GM12878 (cell line): ENCODE data around the gene MRPL21. TPM values are rescaled to one million over a fixed set of nuclear protein-coding genes. Genes with fewer than 3 reads are reported as not detected.
A peak's percentile ranks its signal among the peaks of the same experiment; 100 is the strongest.

Experiments
- ATF7 ChIP-seq: fragments of 450-650 bp; IDR thresholded peaks from 2 replicates; pipeline ENCODE4 v1.6.1; 2016; ENCODE audit warnings: low read depth, mild to moderate bottlenecking
- BHLHE40 ChIP-seq, 2 experiments: fragments of 450-650 bp in 1 of 2; IDR thresholded peaks; 2 replicates each; pipeline ENCODE4 v1.6.1; 2011 to 2017; ENCODE audit warnings: low read depth in 2 of 2, borderline replicate concordance in 1 of 2, improper control_type of control experiment in 1 of 2, low read length in 1 of 2, mild to moderate bottlenecking in 1 of 2
- ELK1 ChIP-seq: IDR thresholded peaks from 2 replicates; pipeline ENCODE4 v1.6.1; 2012; ENCODE audit warnings: low read depth, low read length, improper control_type of control experiment
- FOS ChIP-seq: IDR thresholded peaks from 3 replicates; pipeline ENCODE4 v1.6.1; 2011; ENCODE audit warnings: borderline replicate concordance; ENCODE audit not compliant: insufficient read length; ENCODE audit errors: extremely low read depth
- GATAD2B ChIP-seq: fragments of 450-650 bp; conservative IDR thresholded peaks from 2 replicates; pipeline ENCODE4 v1.6.1; 2017; ENCODE audit warnings: low read depth, mild to moderate bottlenecking, moderate library complexity
- HDAC6 ChIP-seq: fragments of 200-600 bp; sonication (generic); IDR thresholded peaks from one replicate; pipeline ENCODE4 v1.8.0; 2017; ENCODE audit warnings: antibody characterized with exemption; ENCODE audit not compliant: unreplicated experiment
- HDGF ChIP-seq: fragments of 450-650 bp; IDR thresholded peaks from 2 replicates; pipeline ENCODE4 v1.6.1; 2016; ENCODE audit warnings: antibody characterized with exemption
- IRF3 ChIP-seq: fragments of 450-650 bp; IDR thresholded peaks from 2 replicates; pipeline ENCODE4 v1.6.1; 2014; ENCODE audit warnings: mild to moderate bottlenecking
- PKNOX1 ChIP-seq: fragments of 450-650 bp; IDR thresholded peaks from 2 replicates; pipeline ENCODE4 v1.6.1; 2016; ENCODE audit warnings: mild to moderate bottlenecking
- RB1 ChIP-seq: fragments of 450-650 bp; formaldehyde crosslinking; IDR thresholded peaks from 2 replicates; pipeline ENCODE4 v1.6.1; 2017; ENCODE audit warnings: mild to moderate bottlenecking, borderline replicate concordance
- RELA ChIP-seq: fragments of 450-650 bp; IDR thresholded peaks from 2 replicates; pipeline ENCODE4 v1.8.0; 2014; ENCODE audit warnings: borderline replicate concordance; ENCODE audit not compliant: partially characterized antibody
- RUNX3 ChIP-seq: IDR thresholded peaks from 2 replicates; pipeline ENCODE4 v1.6.1; 2012; ENCODE audit warnings: low read length, inconsistent platforms
- SIN3A ChIP-seq: IDR thresholded peaks from 2 replicates; pipeline ENCODE4 v1.6.1; 2012; ENCODE audit warnings: low read depth, low read length, improper control_type of control experiment
- SPI1 ChIP-seq: IDR thresholded peaks from 2 replicates; pipeline ENCODE4 v1.6.1; 2011; ENCODE audit warnings: low read depth, mild to moderate bottlenecking, low read length, moderate library complexity, borderline replicate concordance; ENCODE audit not compliant: insufficient read depth
- TAF1 ChIP-seq: IDR thresholded peaks from 2 replicates; pipeline ENCODE4 v1.6.1; 2011; ENCODE audit warnings: mild to moderate bottlenecking, low read depth, low read length, borderline replicate concordance
- ZNF24 ChIP-seq: fragments of 450-650 bp; IDR thresholded peaks from 2 replicates; pipeline ENCODE4 v1.6.1; 2017; ENCODE audit warnings: antibody characterized with exemption, mild to moderate bottlenecking
- polyA plus RNA-seq, 11 experiments: library from polyadenylated mRNA; depleted of rRNA in 4 of 11; unstranded in 6 of 11; stranded (reverse) in 5 of 11; fragments of >200 nt; fragmentation: Nextera tagmentation in 4 of 11; fragmentation: Illumina TruSeq in 1 of 11; extraction: Ambion mirVana in 4 of 11; extraction: Trizol in 1 of 11; gene quantifications; 1 replicate in 1 of 11; 2 replicates in 10 of 11; pipeline versions ENCODE4 v1.2.1 to v1.2.3, GENCODE V29; 2011 to 2016; ENCODE audit warnings: inconsistent platforms in 2 of 11, missing spikeins in 2 of 11, low read depth in 1 of 11
- total RNA-seq, 4 experiments: library from RNA; depleted of rRNA in 3 of 4; stranded (reverse); fragments of >200 nt in 3 of 4; fragmentation: Illumina TruSeq in 1 of 4; extraction: Trizol in 1 of 4; gene quantifications; 2 replicates each; pipeline versions ENCODE4 v1.2.1 to v1.2.3, GENCODE V29; 2013 to 2021
- TF ChIP-seq, protein P1 (sequence below): fragments of 450-650 bp; IDR thresholded peaks from 2 replicates; pipeline ENCODE4 v1.6.1; 2017; ENCODE audit warnings: mild to moderate bottlenecking, moderate library complexity
- TF ChIP-seq, protein P2 (sequence below): IDR thresholded peaks from 2 replicates; pipeline ENCODE4 v1.6.1; 2011; ENCODE audit warnings: mild to moderate bottlenecking, low read depth, low read length, moderate library complexity; ENCODE audit not compliant: insufficient replicate concordance

The MRPL21 gene
- total and polyA plus RNA-seq, 10 of the 15 experiments (the other 5 are each of a cell fraction or from before 2014, with no cell fraction given), result 86.6 to 283 (median 130) TPM

DNA sequence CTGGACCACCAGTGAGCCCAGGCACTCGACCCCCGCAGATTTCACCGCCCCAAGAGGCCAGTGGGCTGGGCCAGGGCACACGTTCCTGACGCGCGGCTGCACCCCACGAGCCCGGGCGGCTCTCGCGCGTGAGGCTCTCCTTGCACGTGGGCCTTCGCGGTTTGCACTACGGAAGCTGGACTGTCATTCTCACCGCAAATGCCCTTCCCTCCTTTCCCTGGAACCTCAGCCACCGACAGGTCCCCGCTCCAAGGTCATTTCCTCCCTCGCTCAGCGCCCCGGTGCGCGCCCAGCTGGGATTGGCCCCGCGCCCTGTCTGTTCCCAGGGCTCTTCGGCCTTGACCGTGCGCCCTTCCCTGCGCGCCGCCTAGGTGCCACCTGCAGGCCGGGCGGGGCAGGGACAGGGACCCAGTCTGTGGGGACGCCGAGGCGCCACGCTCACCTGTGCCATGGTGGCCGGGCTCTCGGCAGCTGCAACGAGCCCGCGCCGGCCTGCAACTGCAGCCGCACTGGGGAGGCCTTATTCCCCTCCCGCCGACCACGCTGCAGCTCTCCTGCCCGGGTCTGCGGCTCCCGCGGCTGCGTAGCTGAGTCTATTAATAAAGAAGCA, 59.8 kb downstream of the MRPL21 start (continued):
- TF ChIP-seq RELA (peak; percentile 28), ZNF24 (0 out of 2 replicates have a peak, but pooled peaks have one; percentile 4), SIN3A (no peak), ELK1 (no peak), IRF3 (peak; percentile 6; the same call in 1 of the 2 replicates), TAF1 (no peak), RB1 (peak; percentile 70; the same call in 1 of the 2 replicates), HDGF (peak; percentile 46; the same call in 1 of the 2 replicates), FOS (no peak), BHLHE40 (IDR thresholded peaks at IDR 0.05; ENCODE audit: borderline replicate concordance in 1 of 2, low read depth in 2 of 2, low read length in 1 of 2) (peak in 1 of 2 experiments; percentile 84; a peak in 3 of 4 replicates), GATAD2B (peak; percentile 80), SPI1 (peak; percentile 11; the same call in 1 of the 2 replicates), RUNX3 (peak; percentile 76), HDAC6 (peak; percentile 91), ATF7 (no peak), PKNOX1 (peak; percentile 97)
- TF ChIP-seq, protein P1, sequence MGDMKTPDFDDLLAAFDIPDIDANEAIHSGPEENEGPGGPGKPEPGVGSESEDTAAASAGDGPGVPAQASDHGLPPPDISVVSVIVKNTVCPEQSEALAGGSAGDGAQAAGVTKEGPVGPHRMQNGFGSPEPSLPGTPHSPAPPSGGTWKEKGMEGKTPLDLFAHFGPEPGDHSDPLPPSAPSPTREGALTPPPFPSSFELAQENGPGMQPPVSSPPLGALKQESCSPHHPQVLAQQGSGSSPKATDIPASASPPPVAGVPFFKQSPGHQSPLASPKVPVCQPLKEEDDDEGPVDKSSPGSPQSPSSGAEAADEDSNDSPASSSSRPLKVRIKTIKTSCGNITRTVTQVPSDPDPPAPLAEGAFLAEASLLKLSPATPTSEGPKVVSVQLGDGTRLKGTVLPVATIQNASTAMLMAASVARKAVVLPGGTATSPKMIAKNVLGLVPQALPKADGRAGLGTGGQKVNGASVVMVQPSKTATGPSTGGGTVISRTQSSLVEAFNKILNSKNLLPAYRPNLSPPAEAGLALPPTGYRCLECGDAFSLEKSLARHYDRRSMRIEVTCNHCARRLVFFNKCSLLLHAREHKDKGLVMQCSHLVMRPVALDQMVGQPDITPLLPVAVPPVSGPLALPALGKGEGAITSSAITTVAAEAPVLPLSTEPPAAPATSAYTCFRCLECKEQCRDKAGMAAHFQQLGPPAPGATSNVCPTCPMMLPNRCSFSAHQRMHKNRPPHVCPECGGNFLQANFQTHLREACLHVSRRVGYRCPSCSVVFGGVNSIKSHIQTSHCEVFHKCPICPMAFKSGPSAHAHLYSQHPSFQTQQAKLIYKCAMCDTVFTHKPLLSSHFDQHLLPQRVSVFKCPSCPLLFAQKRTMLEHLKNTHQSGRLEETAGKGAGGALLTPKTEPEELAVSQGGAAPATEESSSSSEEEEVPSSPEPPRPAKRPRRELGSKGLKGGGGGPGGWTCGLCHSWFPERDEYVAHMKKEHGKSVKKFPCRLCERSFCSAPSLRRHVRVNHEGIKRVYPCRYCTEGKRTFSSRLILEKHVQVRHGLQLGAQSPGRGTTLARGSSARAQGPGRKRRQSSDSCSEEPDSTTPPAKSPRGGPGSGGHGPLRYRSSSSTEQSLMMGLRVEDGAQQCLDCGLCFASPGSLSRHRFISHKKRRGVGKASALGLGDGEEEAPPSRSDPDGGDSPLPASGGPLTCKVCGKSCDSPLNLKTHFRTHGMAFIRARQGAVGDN, result 0 out of 2 replicates have a peak, but pooled peaks have one; percentile 45
- TF ChIP-seq, protein P2, sequence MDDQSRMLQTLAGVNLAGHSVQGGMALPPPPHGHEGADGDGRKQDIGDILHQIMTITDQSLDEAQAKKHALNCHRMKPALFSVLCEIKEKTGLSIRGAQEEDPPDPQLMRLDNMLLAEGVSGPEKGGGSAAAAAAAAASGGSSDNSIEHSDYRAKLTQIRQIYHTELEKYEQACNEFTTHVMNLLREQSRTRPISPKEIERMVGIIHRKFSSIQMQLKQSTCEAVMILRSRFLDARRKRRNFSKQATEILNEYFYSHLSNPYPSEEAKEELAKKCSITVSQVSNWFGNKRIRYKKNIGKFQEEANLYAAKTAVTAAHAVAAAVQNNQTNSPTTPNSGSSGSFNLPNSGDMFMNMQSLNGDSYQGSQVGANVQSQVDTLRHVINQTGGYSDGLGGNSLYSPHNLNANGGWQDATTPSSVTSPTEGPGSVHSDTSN, result peak; percentile 93
